Measurements from ENCODE around the gene FMN2. TPM values are rescaled to one million over a fixed set of nuclear protein-coding genes. Genes with fewer than 3 reads are reported as not detected.

FMN2 gene
- total RNA-seq, 2 donors from 2014 or later: not detected

GRCh38 chr1:240092301-240093119 is 827 bp downstream of the FMN2 start:
- no peak for DNase-seq (ENCODE audit: low spot score in 2 of 2)
- Mint-ChIP-seq H3K9me3 (peaks cover 0 to 4% of the 10 kb centered on the region in 2 donors), H3K36me3 (peaks cover 0 to 6% of the 10 kb centered on the region in 2 donors), H3K27ac (no peak overlapping the region)
- ATAC-seq: peak in 1 of 2 donors; percentile 26

- no peak overlapping the region for H3K27ac Mint-ChIP-seq
- no peaks in the 10 kb centered on the region for H3K9me3 Mint-ChIP-seq
- no peak for ATAC-seq
Measured at GRCh38 chr1:240093120-240093961, 1.7 kb downstream of the FMN2 start.

GRCh38 chr1:240094041-240094722 is 2.5 kb downstream of the FMN2 start:
- peaks cover 0 to 6% of the 10 kb centered on the region in 2 donors for H3K36me3 Mint-ChIP-seq
- ATAC-seq (no peak), DNase-seq (ENCODE audit: low spot score in 2 of 2) (no peak)
- H3K9me3 Mint-ChIP-seq: no peaks in the 10 kb centered on the region
- no peak overlapping the region for H3K27ac Mint-ChIP-seq

More at GRCh38 chr1:240093120-240093961, 1.7 kb downstream of the FMN2 start:
- DNase-seq (ENCODE audit: low spot score in 2 of 2): no peak
- peaks cover 0 to 6% of the 10 kb centered on the region in 2 donors for H3K36me3 Mint-ChIP-seq

GRCh38 chr1:240096974-240097373 is 5.3 kb downstream of the FMN2 start:
- H3K9me3 Mint-ChIP-seq: no peaks in the 10 kb centered on the region
- DNase-seq (ENCODE audit: low spot score in 2 of 2) (no peak), ATAC-seq (no peak)
- H3K36me3 Mint-ChIP-seq: no peaks in the 10 kb centered on the region
- no peak overlapping the region for H3K27ac Mint-ChIP-seq

- H3K36me3 Mint-ChIP-seq: no peaks in the 10 kb centered on the region
- H3K9me3 Mint-ChIP-seq: peaks cover 0 to 3% of the 10 kb centered on the region in 2 donors
- DNase-seq (ENCODE audit: low spot score in 2 of 2) (no peak), ATAC-seq (no peak)
- H3K27ac Mint-ChIP-seq: no peak overlapping the region
Measured at GRCh38 chr1:240098534-240098933, 6.9 kb downstream of the FMN2 start.

GRCh38 chr1:240099329-240099728 is 7.6 kb downstream of the FMN2 start:
- DNase-seq (ENCODE audit: low spot score in 2 of 2) (no peak), ATAC-seq (no peak)
- H3K9me3 Mint-ChIP-seq: peaks cover 0 to 3% of the 10 kb centered on the region in 2 donors
- H3K27ac Mint-ChIP-seq: no peak overlapping the region
- H3K36me3 Mint-ChIP-seq: no peaks in the 10 kb centered on the region

- Mint-ChIP-seq H3K9me3 (peaks cover 0 to 3% of the 10 kb centered on the region in 2 donors), H3K36me3 (no peaks in the 10 kb centered on the region), H3K27ac (no peak overlapping the region)
- no peak for DNase-seq (ENCODE audit: low spot score in 2 of 2)
- ATAC-seq: no peak
Measured at GRCh38 chr1:240099748-240100147, 8.1 kb downstream of the FMN2 start.

- Mint-ChIP-seq H3K27ac (no peak overlapping the region), H3K36me3 (no peaks in the 10 kb centered on the region), H3K9me3 (peaks cover 0 to 3% of the 10 kb centered on the region in 2 donors)
- ATAC-seq (no peak), DNase-seq (ENCODE audit: low spot score in 2 of 2) (no peak)
Measured at GRCh38 chr1:240100371-240100934, 8.8 kb downstream of the FMN2 start.

GRCh38 chr1:240101306-240101705 is 9.6 kb downstream of the FMN2 start:
- H3K9me3 Mint-ChIP-seq: peaks cover 0 to 3% of the 10 kb centered on the region in 2 donors
- ATAC-seq: no peak

GRCh38 chr1:240101737-240102136 is 10.1 kb downstream of the FMN2 start:
- Mint-ChIP-seq H3K27ac (no peak overlapping the region), H3K36me3 (no peaks in the 10 kb centered on the region), H3K9me3 (peaks cover 0 to 3% of the 10 kb centered on the region in 2 donors)
- DNase-seq (ENCODE audit: low spot score in 2 of 2) (no peak), ATAC-seq (no peak)

More at GRCh38 chr1:240101306-240101705, 9.6 kb downstream of the FMN2 start:
- no peak for DNase-seq (ENCODE audit: low spot score in 2 of 2)
- Mint-ChIP-seq H3K36me3 (no peaks in the 10 kb centered on the region), H3K27ac (no peak overlapping the region)

- DNase-seq (ENCODE audit: low spot score in 2 of 2) (no peak), ATAC-seq (no peak)
- Mint-ChIP-seq H3K27ac (no peak overlapping the region), H3K36me3 (no peaks in the 10 kb centered on the region), H3K9me3 (peaks cover 0 to 3% of the 10 kb centered on the region in 2 donors)
Measured at GRCh38 chr1:240104672-240105071, 13.0 kb downstream of the FMN2 start.

- peaks cover 0 to 3% of the 10 kb centered on the region in 2 donors for H3K9me3 Mint-ChIP-seq
- no peak overlapping the region for H3K27ac Mint-ChIP-seq
- ATAC-seq: no peak
- no peaks in the 10 kb centered on the region for H3K36me3 Mint-ChIP-seq
- no peak for DNase-seq (ENCODE audit: low spot score in 2 of 2)
Measured at GRCh38 chr1:240107058-240107684, 15.5 kb downstream of the FMN2 start.

- no peak overlapping the region for H3K27ac Mint-ChIP-seq
Measured at GRCh38 chr1:240109130-240109529, 17.4 kb downstream of the FMN2 start.

GRCh38 chr1:240109920-240110636 is 18.4 kb downstream of the FMN2 start:
- ATAC-seq (no peak), DNase-seq (ENCODE audit: low spot score in 2 of 2) (no peak)
- Mint-ChIP-seq H3K9me3 (no peaks in the 10 kb centered on the region), H3K27ac (no peak overlapping the region), H3K36me3 (no peaks in the 10 kb centered on the region)

More at GRCh38 chr1:240109130-240109529, 17.4 kb downstream of the FMN2 start:
- ATAC-seq (no peak), DNase-seq (ENCODE audit: low spot score in 2 of 2) (no peak)
- Mint-ChIP-seq H3K9me3 (no peaks in the 10 kb centered on the region), H3K36me3 (no peaks in the 10 kb centered on the region)

GRCh38 chr1:240111558-240111957 is 19.9 kb downstream of the FMN2 start:
- Mint-ChIP-seq H3K9me3 (no peaks in the 10 kb centered on the region), H3K27ac (no peak overlapping the region), H3K36me3 (no peaks in the 10 kb centered on the region)
- ATAC-seq (no peak), DNase-seq (ENCODE audit: low spot score in 2 of 2) (no peak)
